Ishikawa (cell line): ENCODE data around the gene NCOA1.

Experiments used
- CEBPB ChIP-seq: IDR thresholded peaks from 2 replicates; pipeline ENCODE4 v1.6.1; 2012
- CREB1 ChIP-seq: IDR thresholded peaks from 2 replicates; pipeline ENCODE4 v1.6.1; 2012; ENCODE audit warnings: low read depth
- EP300 ChIP-seq: IDR thresholded peaks from 2 replicates; pipeline ENCODE4 v1.6.1; 2012; ENCODE audit warnings: borderline replicate concordance
- FOXM1 ChIP-seq: IDR thresholded peaks from 2 replicates; pipeline ENCODE4 v1.6.1; 2012; ENCODE audit warnings: low read depth, borderline replicate concordance
- RAD21 ChIP-seq: IDR thresholded peaks from 2 replicates; pipeline ENCODE4 v1.6.1; 2012; ENCODE audit warnings: low read depth
- TAF1 ChIP-seq: IDR thresholded peaks from 2 replicates; pipeline ENCODE4 v1.6.1; 2012; ENCODE audit warnings: low read depth, mild to moderate bottlenecking
- TEAD4 ChIP-seq: IDR thresholded peaks from 2 replicates; pipeline ENCODE4 v1.6.1; 2012
- YY1 ChIP-seq: IDR thresholded peaks from 2 replicates; pipeline ENCODE4 v1.6.1; 2012; ENCODE audit warnings: low read depth
- TF ChIP-seq, protein P1 (sequence below): IDR thresholded peaks from 2 replicates; pipeline ENCODE4 v1.6.1; 2012
- TF ChIP-seq, protein P2 (sequence below): IDR thresholded peaks from 2 replicates; pipeline ENCODE4 v1.6.1; 2012
- TF ChIP-seq, protein P3 (sequence below): IDR thresholded peaks from 2 replicates; pipeline ENCODE4 v1.6.1; 2012; ENCODE audit warnings: low read depth, mild to moderate bottlenecking

DNA sequence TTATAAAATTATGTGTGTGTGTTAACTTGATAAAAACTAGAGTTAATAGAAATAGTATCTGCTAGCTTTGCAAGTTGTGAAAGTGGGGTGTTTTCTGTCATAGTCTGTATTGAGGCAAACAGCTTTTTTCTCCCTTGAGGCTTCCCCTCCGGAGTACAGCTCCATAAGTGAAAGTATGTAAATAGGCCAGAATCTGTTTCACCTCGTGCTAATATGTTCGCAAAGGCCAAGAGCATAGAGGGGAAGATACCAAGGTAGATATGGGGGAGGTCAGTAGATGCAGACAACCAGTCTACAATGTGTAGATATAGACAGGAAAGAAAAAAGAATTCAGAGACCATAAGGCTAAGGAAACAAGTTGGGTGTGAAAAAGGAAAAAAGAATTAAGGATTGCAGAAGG lies 229.3 kb downstream of the NCOA1 start:
- TF ChIP-seq, protein P1, sequence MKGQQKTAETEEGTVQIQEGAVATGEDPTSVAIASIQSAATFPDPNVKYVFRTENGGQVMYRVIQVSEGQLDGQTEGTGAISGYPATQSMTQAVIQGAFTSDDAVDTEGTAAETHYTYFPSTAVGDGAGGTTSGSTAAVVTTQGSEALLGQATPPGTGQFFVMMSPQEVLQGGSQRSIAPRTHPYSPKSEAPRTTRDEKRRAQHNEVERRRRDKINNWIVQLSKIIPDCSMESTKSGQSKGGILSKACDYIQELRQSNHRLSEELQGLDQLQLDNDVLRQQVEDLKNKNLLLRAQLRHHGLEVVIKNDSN = no peak
- TF ChIP-seq FOXM1 (no peak), EP300 (no peak), YY1 (no peak), TAF1 (no peak), CEBPB (no peak), RAD21 (no peak), CREB1 (no peak), TEAD4 (no peak)
- TF ChIP-seq, protein P2, sequence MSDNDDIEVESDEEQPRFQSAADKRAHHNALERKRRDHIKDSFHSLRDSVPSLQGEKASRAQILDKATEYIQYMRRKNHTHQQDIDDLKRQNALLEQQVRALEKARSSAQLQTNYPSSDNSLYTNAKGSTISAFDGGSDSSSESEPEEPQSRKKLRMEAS = no peak
- TF ChIP-seq, protein P3, sequence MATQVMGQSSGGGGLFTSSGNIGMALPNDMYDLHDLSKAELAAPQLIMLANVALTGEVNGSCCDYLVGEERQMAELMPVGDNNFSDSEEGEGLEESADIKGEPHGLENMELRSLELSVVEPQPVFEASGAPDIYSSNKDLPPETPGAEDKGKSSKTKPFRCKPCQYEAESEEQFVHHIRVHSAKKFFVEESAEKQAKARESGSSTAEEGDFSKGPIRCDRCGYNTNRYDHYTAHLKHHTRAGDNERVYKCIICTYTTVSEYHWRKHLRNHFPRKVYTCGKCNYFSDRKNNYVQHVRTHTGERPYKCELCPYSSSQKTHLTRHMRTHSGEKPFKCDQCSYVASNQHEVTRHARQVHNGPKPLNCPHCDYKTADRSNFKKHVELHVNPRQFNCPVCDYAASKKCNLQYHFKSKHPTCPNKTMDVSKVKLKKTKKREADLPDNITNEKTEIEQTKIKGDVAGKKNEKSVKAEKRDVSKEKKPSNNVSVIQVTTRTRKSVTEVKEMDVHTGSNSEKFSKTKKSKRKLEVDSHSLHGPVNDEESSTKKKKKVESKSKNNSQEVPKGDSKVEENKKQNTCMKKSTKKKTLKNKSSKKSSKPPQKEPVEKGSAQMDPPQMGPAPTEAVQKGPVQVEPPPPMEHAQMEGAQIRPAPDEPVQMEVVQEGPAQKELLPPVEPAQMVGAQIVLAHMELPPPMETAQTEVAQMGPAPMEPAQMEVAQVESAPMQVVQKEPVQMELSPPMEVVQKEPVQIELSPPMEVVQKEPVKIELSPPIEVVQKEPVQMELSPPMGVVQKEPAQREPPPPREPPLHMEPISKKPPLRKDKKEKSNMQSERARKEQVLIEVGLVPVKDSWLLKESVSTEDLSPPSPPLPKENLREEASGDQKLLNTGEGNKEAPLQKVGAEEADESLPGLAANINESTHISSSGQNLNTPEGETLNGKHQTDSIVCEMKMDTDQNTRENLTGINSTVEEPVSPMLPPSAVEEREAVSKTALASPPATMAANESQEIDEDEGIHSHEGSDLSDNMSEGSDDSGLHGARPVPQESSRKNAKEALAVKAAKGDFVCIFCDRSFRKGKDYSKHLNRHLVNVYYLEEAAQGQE = no peak
